ENCODE results near the gene B3GALT2.

- TF ChIP-seq CTCF (IDR thresholded peaks at IDR 0.05) (no peak), EZH2 (IDR thresholded peaks at IDR 0.05) (no peak)
These were observed 46.2 kb downstream of the B3GALT2 start for GRCh38 chr1:193140254-193140653.
